Measurements from ENCODE around the gene RAB11FIP4.

The RAB11FIP4 gene

GRCh38 chr17:31466096-31466760, 74.8 kb downstream of the RAB11FIP4 start:
- DNase-seq (ENCODE audit: low read depth): no peak
- TF ChIP-seq, protein P1, sequence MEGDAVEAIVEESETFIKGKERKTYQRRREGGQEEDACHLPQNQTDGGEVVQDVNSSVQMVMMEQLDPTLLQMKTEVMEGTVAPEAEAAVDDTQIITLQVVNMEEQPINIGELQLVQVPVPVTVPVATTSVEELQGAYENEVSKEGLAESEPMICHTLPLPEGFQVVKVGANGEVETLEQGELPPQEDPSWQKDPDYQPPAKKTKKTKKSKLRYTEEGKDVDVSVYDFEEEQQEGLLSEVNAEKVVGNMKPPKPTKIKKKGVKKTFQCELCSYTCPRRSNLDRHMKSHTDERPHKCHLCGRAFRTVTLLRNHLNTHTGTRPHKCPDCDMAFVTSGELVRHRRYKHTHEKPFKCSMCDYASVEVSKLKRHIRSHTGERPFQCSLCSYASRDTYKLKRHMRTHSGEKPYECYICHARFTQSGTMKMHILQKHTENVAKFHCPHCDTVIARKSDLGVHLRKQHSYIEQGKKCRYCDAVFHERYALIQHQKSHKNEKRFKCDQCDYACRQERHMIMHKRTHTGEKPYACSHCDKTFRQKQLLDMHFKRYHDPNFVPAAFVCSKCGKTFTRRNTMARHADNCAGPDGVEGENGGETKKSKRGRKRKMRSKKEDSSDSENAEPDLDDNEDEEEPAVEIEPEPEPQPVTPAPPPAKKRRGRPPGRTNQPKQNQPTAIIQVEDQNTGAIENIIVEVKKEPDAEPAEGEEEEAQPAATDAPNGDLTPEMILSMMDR (conservative IDR thresholded peaks at IDR 0.05; ENCODE audit: control insufficient read depth, insufficient read depth, low read depth, low read length): no peak
- H3K4me3 ChIP-seq (ENCODE audit: control insufficient read depth, low read depth, low read length): no peak overlapping the region

DNA sequence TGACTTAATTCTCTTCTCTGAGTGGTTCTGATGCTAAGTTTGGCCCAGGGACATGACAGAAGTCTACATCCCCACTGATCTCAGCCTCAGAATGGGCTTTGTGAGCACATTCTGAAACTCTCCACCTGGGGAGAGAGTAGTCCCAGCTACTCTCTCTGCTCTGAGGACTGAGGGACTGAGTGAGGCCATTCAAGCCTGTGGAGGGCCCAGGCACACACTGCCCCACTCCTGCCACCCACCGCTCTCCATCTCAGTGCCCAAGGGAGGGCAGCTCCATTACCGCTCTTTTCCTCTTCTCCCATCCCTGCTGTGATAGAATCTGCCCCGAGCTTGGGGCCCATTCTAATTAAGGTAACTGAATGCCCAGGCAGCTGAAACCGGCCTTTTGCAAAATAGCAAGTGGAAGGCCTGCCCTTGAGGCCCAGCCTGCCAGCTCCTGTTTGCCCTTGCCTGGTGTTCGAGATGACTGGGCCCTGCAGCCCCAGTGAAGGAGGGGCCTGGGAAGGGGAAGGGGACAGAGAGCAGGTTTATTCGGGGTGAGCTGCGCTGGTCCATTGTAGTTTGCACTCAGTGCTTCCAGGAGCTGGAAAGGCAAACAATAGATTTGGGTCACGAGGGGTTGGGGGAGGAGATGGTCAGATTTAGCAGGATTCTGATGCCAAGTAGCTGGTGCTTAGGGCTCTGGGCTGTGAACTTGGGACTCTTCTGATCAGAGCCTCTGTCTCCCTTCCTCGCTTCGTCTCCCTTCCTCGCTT, 76.2 kb downstream of the RAB11FIP4 start:
- H3K4me3 ChIP-seq (ENCODE audit: control insufficient read depth, low read depth, low read length): no peak overlapping the region
- no peak for DNase-seq (ENCODE audit: low read depth)
- TF ChIP-seq, protein P1 (conservative IDR thresholded peaks at IDR 0.05; ENCODE audit: control insufficient read depth, insufficient read depth, low read depth, low read length): no peak

DNA sequence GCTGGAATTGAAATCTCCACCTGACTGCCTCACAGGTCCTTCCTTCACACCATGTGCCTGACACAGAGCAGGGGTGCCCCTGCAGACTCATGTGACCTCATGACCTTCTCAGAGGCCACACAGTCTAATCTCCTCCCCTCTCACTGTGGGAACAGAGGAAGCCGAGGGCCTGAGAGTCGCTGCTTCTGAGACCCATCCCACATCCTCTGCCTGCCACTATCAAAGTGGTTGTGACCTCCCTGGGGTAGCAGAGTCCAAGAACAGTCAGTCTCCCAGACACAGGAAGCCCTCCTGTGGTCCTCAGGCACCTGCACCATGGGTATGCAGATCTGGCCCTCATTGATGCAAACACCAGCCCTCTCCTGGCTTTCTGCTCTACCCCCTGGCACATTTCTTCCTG, 78.5 kb downstream of the RAB11FIP4 start:
- TF ChIP-seq, protein P1 (conservative IDR thresholded peaks at IDR 0.05; ENCODE audit: control insufficient read depth, insufficient read depth, low read depth, low read length): no peak
- no peak overlapping the region for H3K4me3 ChIP-seq (ENCODE audit: control insufficient read depth, low read depth, low read length)
- DNase-seq (ENCODE audit: low read depth): no peak

DNA sequence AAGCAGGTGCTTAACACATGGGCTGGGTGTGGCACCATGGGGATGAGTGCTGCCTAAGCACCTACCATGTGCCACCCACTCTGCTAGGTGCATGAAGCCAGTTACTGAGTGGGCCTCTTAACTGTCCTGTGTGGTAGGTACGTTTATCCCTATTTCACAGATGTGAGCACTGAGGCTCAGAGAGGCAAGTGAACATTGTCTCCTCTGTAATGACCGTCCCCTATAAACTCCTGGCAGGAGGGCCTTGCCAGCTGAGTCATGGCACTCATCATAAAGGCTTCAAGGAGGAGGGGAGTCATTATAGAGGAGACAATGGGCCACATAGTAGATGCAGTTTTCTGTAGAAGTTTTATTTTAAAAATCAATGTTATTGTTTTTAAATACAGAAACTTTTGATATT, 79.1 kb downstream of the RAB11FIP4 start:
- TF ChIP-seq, protein P1 (conservative IDR thresholded peaks at IDR 0.05; ENCODE audit: control insufficient read depth, insufficient read depth, low read depth, low read length): no peak
- no peak overlapping the region for H3K4me3 ChIP-seq (ENCODE audit: control insufficient read depth, low read depth, low read length)
- no peak for DNase-seq (ENCODE audit: low read depth)

- TF ChIP-seq, protein P1 (conservative IDR thresholded peaks at IDR 0.05; ENCODE audit: control insufficient read depth, insufficient read depth, low read depth, low read length): no peak
- DNase-seq (ENCODE audit: low read depth): no peak
- H3K4me3 ChIP-seq (ENCODE audit: control insufficient read depth, low read depth, low read length): no peak overlapping the region
These were observed 80.7 kb downstream of the RAB11FIP4 start for GRCh38 chr17:31472137-31472536.

DNA sequence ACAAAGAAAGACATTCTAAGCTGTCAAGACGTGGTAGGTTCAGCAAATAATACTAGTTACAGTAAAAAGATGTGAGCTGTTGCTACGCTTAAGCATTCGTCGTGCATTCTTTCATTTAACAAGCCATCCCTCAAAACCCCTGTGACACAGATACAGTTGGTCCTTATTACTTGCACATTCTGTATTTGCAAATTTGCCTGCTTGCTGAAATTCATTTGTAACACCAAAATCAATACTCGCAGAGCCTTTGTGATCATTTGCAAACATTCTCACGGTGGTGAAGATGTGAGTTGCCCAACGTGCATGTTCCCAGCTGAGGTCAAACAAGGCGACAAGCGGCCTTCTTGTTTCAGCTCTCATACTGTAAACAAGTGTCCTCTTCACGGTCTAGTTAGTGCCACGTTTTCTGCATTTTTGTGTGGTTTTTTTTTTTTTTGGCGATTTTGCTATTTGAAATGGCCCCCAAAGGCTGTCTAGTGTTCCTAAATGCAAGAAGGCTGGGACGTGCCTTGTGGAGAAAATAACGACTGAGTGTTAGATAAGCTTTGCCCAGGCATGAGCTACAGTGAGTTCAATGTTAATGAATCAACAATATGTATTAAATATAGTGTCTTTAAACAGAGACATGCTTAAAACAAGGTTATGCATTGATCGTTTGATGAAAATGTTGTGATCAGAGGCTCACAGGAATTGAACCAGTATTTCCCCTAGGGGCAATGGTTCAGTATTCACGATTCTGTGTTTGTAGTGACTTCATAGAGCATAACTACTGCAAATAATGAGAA, 84.1 kb downstream of the RAB11FIP4 start:
- no peak for DNase-seq (ENCODE audit: low read depth)
- no peak overlapping the region for H3K4me3 ChIP-seq (ENCODE audit: control insufficient read depth, low read depth, low read length)
- TF ChIP-seq, protein P1 (conservative IDR thresholded peaks at IDR 0.05; ENCODE audit: control insufficient read depth, insufficient read depth, low read depth, low read length): no peak

Data from fibroblast of mammary gland (primary cell).